ENCODE results near the gene SETD3.

SETD3 gene

DNA sequence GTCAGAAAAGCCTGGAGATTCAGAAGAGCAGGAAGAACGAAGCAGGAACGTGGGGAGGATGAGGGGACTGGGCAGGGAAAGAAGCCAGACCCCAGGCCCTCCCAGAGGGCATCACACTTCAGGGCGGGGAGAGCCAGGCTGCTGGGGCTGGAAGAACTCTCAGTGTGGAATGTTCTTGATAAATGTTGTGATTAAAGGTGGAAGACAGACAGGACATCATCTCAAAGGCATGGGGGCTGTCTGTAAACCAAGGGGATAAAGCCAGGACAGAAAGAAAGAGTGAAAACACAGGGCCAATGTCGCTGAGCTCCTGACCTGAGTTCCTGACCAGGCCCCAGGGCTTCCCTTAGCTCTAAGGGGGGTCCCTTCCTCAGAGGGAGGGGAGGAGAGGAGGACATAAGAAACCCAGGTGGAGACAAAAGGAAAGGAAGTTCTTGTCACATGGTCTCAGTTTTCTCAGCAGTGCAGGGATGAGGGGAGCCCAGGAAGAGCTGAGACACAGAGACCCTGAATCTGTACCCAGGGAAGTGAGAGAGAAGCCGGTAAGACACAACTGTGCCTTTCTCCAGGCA is 56.3 kb downstream of the SETD3 start:
- no peak for DNase-seq (ENCODE audit: low spot score)
- FAIRE-seq: no peak

DNA sequence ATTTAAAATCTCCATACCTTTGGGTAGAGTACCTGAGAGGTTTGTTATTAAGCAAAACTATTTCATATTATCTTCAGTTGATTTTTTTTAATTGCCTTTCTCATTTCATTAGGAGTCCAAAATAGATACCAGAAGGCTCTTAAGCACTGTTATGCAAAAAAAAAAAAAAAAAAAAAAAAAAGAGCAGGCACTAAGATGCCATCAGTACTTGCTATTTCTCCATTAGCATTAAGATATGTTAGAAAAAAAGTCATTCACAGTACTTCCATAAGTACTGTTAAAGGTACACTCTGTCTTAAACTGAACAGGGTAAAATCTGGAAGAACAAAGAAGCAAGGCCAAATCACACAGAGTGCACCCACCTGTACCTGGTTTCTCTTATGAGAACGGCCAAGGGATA is 57.2 kb downstream of the SETD3 start:
- no peak for DNase-seq (ENCODE audit: low spot score)
- FAIRE-seq: no peak

DNA sequence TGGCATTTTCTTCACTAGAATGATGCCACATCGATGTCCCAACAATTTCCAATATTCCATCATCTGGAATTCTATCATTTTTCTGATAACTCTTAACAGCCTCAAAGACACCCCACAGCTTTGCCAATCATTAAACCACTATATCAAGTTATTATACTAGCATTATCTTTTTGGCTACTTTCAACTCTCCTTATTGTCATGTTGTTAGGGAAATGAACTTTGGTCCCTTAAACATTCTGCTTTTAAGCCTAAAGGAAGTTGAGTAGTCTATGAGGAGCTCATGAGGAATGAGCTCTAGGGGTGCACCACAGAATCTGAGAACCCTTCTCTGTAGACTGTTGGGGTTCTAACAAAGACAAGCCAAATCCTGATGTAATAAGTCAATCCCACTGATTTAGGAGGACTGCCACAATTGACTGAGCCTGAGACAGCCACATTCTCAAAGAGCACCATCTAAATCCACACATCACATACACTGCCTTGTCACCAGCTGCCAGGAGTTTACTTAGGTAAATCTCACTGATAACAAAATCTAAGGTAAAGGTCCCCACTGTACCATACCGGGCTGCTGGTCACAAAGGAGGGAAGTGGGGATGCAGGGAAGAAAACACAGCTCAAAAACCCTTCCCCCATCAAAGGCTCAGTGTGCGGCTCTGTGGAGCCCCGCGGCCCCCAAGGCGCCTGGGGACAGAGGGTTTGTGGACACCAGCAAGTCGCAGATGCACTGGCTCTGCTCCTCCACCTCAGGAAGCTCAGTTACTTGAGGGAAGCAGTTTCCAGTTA is 58.2 kb downstream of the SETD3 start:
- no peak for DNase-seq (ENCODE audit: low spot score)
- no peak for FAIRE-seq

DNA sequence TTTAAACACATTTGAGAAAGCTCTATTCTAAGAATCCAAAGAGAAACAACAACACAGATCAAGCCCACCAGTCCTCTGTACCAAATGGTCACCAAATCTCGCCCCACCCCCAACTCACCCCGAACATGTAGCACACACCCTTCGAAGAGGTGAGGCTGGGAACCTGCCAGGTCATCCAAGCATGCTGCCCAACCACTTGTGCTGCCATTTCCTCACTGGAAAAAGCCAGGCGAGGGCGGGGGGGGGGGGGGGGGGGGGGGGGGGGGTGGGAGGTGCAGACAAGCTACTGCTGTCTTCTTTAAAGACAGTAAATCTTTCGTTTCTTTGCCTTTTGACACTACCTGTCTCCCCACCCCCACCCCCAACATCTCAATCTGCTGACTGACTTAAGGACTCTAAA is 59.9 kb downstream of the SETD3 start:
- DNase-seq (ENCODE audit: low spot score) (no peak), FAIRE-seq (no peak)

DNA sequence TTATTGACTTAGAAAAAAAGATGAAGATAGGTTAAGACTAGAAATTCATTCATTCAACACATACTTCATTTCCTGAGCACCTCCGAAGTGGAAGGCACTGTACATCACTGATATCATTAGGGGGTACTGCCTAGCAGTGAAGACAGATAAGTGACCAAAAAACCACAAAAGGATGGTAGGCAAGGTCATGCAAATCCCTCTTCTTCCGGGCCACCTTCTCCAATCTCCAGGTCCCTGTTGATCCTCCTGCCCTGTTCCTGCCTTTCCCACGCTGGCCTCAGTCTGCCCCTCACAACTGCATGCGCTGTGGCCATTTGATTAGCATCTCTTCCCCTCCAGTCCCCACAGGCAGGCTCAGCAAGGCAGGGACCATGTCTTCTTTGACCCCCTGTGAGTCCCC is 60.8 kb downstream of the SETD3 start:
- DNase-seq (ENCODE audit: low spot score) (no peak), FAIRE-seq (no peak)

DNA sequence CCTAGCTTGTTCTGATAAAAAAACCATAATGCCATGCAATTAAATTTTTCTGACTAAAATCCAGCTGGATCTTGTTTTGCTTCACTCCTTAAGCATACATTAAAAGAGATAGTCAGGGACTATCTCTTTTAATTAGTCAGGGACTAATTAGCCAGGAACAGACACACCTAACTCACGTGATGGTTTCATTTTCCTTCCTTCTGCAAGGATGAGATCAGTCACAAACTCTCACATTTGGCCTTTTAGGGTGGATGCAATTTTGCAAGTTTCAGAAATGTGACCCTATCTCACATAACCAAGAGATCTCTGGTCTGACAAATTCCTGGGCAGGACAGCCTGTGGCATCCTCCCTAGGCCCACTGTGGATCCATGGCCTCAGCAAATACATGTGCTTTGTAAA is 62.4 kb downstream of the SETD3 start:
- no peak for DNase-seq (ENCODE audit: low spot score)
- no peak for FAIRE-seq

DNA sequence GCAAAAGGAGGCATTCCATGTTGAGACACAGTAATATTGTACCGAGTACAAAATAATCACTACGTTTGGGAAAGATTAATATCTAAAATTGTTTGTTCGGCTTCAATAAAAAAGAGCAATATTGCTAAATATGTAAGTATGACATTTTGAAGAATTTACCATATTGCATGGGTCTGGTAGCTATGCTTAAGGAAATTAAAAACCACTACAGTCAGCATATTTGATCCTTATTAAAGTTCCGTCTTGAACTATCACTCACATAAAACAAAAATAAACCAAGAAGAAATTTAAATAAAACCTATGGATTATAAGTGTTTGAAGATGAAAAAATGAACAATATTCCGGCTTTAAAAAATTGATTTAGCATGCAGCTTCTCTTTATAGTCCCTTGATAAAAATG is 63.8 kb downstream of the SETD3 start:
- DNase-seq (ENCODE audit: low spot score) (no peak), FAIRE-seq (no peak)

DNA sequence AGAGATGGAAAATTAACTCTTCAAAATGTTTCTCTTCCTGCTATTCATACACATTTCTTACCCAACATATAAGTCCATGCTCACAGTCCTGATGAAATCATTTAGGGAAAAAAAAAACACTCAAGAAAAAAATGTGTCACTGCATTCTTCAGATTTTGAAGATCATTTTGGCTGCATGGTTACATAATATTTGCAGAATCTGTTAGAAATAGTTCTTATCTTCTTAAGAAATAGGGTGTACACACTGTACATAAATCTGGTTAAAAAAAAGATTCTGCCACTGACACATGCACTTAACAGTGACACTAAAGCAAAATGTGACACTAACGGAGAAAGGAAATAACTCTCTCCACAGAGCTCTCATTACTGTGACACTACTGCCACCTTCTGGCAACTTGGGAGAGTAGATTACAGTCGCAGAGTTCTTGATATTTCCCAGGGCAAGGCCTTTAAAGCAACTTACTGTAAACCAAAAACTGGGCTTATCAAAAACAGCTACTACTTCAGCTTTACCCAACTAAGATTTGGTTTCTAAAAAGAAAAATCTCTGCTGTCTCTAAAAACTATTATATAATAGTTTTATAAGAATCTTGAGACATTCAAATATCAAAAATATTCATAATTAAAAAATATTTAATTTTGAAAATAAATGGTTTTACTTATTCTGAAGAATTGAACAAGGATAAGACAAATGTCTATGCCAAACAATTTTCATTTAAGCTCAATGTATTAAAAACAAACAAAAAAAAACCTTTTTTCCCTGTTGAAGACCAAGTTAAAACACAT is 65.0 kb downstream of the SETD3 start:
- FAIRE-seq: peak; percentile 38

DNA sequence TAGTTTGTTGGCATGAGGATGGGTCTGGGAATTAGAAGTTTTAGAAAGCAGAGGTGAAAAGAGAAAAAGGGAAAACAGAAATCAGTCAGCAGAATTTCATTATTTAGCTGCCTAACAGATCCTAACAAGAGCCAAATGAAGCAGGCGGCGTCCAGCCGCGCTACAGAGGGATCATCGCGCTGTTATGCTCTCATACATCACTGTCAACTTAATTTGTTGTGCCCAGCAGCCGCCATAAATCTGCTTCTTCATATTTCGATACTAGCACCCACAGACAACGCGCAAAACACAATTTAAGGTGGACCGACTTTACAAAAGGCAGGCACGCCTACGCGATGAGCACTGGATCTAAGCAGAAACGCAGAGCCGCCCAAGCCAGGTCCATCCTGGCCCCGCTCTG is 66.7 kb downstream of the SETD3 start:
- FAIRE-seq: no peak
- no peak for DNase-seq (ENCODE audit: low spot score)

More for the DNA sequence above, 65.0 kb downstream of the SETD3 start:
- peak; percentile 41 for DNase-seq (ENCODE audit: low spot score)

DNA sequence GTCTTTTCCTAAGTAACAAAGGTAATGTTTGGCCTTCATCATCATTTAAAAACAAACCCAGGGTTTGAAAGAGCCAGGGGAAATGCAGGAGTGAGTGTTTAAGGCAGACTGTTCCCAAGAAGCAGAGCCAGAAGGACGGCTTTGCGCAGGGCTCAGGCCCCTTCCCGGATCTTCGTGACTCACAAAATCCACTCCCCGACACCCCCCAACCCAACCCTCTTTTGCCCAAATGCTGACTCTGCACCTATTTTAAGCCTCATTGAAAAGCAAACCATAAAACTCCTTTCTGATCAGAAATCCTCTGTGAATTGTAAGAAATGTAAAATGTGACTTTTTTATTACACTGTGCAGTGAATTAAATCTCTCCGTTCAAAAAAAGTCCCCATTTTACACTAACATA is 67.5 kb downstream of the SETD3 start:
- FAIRE-seq: no peak

DNA sequence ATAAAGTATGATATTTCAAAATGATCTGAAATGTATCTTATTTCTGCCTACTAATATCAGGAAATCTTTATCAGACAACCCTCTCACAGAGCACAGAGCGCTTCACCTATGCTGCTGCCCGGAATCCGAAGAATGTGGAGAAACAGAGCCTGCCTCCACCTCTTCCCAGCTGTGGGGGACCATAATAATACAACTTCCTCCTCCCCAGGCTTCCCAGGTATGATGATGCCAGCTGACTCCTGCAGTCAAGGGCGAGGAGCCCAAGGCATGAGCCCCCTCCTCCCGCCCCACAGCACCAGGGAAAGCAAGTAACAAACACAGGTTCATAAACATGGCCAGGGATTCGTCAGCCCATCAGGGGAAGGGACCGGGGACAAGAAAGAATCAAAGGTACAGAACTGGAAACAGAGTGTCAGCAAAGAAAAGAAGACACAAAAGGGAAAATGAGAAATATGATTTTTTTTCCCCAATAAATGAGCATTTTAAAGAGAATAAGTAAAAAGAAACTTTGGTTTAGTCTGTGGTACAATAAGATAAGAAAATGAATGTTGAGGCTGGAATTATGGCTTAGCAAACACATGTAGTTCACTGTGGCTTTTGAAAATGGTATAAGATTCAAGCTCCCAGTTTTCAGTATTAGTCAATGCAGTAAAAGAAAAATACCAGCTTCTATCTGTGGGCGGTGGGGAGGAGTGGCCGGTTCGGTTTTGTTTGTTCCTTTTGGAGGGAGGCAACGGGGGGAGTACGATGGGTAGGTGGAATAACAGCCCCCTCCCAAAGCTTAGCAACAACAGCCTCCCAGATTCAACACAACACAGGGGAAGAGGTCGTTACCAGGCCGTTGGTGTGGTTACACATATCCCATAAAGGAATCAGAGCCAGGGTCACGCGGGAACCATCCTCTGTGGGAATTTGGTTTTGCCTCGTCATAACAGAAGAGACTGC is 68.3 kb downstream of the SETD3 start:
- DNase-seq (ENCODE audit: low spot score): no peak
- FAIRE-seq: no peak

More for the DNA sequence above, 67.5 kb downstream of the SETD3 start:
- DNase-seq (ENCODE audit: low spot score): no peak

DNA sequence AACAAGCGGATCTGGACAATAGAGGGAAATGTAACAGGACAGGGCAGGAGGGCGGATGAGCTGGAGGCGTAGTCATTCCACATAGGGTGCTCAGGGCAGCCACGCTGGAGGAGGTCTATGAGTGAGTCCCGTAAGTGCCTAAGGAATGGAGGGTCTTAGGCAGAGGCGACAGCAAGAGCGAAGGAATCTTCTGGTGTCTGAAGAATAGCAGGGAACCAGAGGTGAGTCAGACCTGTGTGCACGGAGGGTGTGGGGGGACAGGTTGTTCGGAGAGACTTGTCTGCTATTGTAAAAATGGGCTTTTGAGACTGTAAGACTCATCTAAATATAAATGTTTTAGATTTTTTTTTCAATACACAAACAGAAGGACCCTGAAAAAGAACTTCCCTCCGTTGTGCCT is 70.6 kb downstream of the SETD3 start:
- FAIRE-seq (no peak), DNase-seq (ENCODE audit: low spot score) (no peak)

DNA sequence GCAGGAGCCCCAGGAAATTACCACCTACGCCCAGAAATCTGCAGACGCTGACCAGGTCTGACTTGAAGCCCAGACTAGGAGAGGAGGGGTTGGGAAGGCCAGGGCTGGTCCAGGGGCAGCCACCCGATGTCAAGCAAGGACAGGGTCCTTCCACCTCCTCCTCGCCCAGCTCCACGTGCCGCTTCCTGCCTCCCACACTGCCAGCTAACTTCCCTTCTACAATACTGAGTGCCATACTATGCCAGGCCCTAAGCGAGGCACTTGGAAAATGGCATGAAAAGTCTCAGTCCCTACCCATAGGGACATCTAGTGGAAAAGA is 71.7 kb downstream of the SETD3 start:
- no peak for DNase-seq (ENCODE audit: low spot score)
- FAIRE-seq: no peak

DNA sequence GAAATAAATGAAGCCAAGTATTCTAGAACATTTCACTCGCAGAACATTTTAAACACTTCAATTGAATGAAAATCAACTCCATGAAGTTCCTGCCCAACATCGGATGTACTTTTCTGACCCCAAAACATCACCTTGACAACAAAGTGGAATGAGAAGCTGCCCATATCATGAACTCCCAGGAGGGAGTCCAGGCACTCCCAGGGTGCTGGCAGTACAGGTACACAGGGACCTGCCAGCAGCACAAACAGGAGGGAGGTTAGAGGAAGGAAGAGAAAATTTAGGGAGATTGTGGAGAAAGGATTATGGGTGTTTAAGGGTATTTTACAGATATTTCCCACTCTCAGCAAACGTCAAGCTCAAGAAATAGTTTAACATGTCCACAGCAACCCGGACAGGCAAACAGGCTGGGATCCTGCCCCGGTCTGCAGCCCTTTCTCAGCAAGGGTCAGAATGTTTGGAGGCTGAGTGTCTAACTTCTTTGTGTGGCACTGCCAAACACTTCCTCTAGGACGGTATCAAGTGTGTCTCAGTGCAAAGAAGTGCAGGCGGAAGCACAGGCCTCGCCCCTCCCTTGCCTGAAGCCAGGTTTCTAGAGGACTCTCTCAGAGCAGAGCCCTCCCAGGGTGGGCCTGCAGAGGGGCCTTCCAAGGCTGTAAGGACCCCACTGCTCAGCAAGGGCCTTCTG is 72.2 kb downstream of the SETD3 start:
- FAIRE-seq (no peak), DNase-seq (ENCODE audit: low spot score) (no peak)

DNA sequence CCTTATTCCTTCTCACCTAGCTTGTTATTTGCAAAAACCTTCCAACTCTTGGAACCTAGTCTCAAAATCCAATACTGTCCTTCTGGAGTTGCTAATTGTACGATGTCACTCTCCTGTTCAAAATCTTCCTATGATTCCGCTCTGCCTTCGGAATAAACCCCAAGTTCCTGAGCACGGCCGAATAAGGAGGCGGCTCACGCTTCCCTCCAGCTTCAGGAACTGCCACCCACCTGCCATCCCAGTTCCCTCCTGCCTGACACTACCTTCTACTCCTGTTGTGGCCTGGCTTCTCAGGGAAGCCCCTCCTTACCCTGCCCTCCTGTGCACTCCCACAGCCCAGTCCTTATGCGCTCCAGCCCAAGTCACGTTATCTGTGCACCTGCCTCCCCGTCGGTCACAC is 73.2 kb downstream of the SETD3 start:
- no peak for FAIRE-seq
- no peak for DNase-seq (ENCODE audit: low spot score)

DNA sequence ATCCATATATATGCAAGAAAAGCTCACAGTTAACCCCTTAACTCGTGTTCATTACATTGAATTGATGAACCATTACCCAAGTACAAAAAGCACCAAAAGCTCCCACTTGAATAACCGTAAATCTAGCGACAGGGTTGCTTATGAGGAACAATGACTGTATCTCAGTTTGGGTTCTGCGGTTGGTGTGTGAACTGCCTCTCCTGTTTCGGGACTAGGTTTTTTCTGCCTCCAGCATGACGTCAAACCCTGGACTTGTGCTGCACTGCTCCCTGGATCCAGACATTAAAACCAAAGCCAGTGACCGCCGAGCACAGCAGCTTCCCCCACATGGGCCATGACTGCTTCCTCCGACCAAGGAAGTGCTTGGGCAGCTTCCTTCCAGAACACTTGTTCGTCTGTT is 77.7 kb downstream of the SETD3 start:
- DNase-seq (ENCODE audit: low spot score) (no peak), FAIRE-seq (no peak)

DNA sequence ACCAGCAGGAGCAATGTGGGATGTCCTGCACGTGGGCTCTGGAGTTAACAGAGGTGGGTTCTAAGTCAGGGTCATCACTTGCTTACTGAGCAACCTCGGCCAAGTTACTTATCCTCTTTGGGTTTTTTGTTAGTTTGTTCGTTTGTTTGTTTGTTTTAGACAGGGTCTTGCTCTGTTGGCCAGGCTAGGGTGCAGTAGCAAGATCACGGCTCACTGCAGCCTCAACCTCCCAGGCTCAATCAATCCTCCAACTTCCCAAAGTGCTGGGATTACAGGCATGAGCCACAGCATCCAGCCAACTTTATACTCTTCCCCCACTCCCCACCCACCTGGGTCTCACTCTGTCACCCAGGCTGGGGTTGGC is 78.4 kb downstream of the SETD3 start:
- no peak for DNase-seq (ENCODE audit: low spot score)
- FAIRE-seq: no peak

DNA sequence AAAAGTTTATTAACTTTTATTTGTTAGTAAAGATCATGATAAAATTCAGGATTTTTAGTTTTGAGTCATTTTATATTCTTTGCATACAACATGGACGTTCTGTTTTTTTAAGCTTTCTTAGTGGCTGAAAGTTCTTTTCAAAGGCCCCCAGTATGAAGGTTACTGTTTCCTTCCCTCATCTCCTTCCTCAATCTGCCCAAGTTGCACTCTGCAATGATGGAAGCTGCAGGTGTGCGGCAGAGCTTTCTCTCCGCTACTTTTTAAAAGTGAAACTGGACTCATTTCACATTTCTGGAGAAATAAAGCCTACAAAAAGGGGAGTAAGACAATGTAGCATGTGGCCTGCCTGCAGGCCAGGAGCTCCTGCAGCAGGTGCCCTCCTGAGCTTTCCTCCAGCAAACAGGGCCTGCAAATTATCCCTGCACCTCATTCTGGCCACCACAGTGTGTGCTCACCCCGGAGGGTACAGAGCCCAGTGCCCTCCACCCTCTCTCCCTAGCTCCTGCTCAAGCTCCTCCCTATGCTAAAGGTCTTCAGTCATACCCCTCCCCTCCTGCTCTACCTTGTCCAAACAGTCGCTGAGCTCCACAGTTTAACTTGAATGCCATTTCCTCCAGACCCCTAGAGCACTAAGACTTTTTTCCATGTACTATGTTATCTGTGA is 78.9 kb downstream of the SETD3 start:
- DNase-seq (ENCODE audit: low spot score) (no peak), FAIRE-seq (no peak)

DNA sequence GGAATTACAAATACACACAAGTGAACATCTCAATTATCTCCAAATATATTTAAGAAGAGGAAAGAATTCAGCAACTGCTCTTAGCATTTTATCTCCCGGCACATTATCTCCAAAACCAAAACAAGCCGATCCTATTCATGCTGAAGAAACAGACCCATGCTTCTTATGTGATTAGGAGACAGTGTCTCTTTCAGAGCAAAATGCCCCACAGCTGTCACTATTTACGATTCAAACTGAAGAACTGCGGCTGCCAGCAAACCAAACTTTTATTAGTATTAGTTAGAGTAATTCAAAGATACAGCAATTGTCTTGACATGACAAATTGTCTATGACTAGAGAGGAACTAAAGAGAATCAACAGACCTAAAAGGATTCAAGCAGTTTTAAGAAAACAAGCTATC is 79.4 kb downstream of the SETD3 start:
- DNase-seq (ENCODE audit: low spot score): no peak

DNA sequence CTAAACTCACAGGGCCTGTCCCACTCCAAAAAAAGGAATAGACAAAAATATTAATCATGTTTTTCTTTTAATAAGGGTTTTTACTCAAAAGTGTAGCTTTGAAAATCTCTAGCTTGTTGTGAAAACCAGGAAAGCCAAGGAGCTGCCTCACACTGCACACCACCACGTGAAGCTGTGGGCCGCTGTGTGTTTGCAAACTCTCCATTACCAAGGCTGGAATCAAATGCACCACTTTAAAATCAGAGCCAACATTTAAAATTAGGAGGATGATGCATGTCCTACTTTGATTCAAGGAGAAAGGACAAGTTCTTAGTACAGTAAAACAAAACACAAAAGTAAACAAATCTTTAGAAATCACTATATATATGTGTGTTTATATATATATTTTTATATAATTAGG is 83.0 kb downstream of the SETD3 start:
- DNase-seq (ENCODE audit: low spot score): no peak
- FAIRE-seq: no peak

More for the DNA sequence above, 79.4 kb downstream of the SETD3 start:
- FAIRE-seq: no peak
